Stimulated activated CD4-positive, alpha-beta T cell treated with anti-CD3 and anti-CD28 coated beads, Interleukin-1b, Interleukin-23, amount 100 ng/mL, for 24 hours (primary cell): ENCODE measurements around the gene WDHD1.
"Not testable (repeated sequence)": the region's sequence is repeated elsewhere in the genome, so short reads cannot be mapped to it uniquely, and the experiment has no call there.

Experiments used
- DNase-seq, 4 experiments: peaks; one replicate each; pipeline ENCODE4 v3.0.0-alpha.2; 2020; ENCODE audit warnings: low read depth in 4 of 4, low spot score in 1 of 4

Gene WDHD1

GRCh38 chr14:55026793-55027561 is at the start of gene WDHD1, which contains the start of gene SOCS4:
Gene WDHD1 (minus strand): TSS chr14:55027099. CDS start chr14:55026787, 312 bp downstream.
Gene SOCS4 (plus strand): TSS chr14:55027236. CDS start chr14:55043042, 15,806 bp downstream.
- DNase-seq, result peak; percentile 91 to 98 (median 96)

DNA sequence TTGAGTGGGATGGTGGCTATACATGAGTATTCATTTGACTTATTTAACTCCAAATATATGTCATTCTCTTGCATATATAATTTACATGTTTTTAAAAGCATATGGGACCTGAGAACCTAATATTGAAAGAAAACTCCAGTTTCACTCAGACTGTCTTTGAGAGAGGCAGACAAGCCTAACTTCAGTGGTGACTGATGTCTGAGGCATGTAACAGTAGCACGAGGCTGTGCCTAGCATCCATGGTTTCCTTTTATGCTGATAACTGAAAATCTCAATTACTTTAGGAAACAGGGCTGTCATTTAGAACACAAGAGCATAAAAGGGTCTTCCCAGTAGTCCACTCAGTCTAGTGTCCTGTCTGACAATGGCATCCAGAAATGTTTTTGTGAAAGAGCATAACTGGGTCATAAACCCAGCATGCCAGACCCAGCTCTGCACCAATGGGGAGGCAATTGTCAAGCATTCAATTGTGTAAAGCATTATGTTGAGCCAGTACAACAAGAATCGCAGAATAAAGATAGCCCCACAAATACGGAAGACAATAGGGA is 48.8 kb upstream of the WDHD1 start:
- DNase-seq, result no peak

DNA sequence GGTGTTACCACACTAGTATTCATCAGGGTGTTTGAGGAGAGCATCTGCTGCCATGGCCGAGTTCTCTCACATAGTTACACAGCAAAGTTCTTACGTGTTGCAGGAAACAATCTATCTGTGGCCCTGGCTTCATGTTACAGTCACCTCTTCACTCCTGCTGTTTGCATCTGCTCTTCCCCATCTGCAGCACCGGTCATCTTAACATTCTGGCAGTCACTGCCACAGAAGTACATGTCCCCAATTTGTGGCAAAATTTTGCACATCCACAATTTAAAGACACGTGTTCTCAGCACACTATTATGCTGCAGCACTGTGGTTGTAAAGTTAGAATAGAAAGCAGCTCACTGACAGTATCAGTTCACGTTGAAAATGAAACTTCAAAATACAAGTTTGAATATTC is 47.8 kb upstream of the WDHD1 start:
- DNase-seq, result no peak

DNA sequence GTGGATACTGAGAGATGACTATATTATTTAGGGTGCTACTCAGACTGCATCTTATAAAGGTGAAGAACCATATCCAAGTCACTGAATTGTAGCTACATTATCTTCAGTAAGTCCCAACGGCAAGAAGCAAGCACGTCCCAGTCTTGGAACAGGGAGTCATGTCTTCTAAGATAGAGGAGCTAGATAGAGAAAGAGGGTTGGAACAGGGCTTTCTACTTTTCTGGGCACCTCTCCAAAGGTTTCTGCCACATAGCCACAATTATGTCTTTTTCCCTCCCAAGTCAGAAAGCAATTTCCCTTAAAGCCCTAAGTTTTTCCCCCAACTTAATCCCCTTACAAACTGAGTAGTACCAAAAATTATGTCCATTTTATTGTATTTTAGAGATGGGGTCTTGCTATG is 47.0 kb upstream of the WDHD1 start:
- DNase-seq, result no peak

DNA sequence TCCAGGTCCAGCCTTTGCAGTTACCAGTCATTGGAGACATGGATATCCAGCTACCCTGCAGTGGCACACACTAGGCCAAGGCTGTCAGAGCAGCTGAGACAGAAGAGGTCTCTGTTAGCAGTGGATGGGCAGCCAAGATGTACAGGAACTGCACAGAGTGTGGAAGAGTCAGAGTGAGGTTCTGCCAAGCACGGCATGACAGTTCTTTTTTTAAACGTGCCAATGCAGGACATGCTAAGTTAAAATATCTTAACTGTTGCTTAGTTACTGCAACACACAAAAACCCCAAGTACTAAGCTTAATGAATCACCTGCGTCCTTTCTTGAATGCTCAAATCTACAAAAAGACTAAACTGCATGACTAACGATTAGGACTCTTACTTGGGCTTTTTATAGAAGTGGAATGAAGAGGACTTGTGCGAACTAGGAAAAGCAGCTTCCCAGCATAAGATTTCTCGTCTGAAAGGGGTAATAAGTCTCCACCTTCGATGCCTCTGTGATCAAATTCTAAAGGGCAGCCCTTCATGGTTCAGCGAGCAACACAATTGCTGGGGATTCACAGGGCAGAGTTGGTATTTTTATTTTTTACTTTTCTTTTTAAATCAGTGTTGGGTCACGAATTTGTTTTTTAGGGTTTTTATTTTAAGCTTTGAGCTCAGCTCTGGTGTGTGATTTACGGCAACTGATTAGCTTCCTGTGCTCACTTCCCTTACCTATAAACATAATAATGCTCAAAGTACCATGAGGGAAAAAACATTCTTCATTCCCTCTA is 45.2 kb upstream of the WDHD1 start:
- DNase-seq, result no peak

GRCh38 chr14:55070981-55071411 is 44.1 kb upstream of the WDHD1 start:
- DNase-seq, result no peak

- DNase-seq, result no peak
These were observed 39.3 kb upstream of the WDHD1 start for GRCh38 chr14:55066223-55066622.

- no peak for DNase-seq
These were observed 38.5 kb upstream of the WDHD1 start for GRCh38 chr14:55065411-55065810.

- DNase-seq, result not testable (repeated sequence)
These were observed 38.0 kb upstream of the WDHD1 start for GRCh38 chr14:55064896-55065295.

- DNase-seq, result no peak
These were observed 35.8 kb upstream of the WDHD1 start for GRCh38 chr14:55062517-55063351.

DNA sequence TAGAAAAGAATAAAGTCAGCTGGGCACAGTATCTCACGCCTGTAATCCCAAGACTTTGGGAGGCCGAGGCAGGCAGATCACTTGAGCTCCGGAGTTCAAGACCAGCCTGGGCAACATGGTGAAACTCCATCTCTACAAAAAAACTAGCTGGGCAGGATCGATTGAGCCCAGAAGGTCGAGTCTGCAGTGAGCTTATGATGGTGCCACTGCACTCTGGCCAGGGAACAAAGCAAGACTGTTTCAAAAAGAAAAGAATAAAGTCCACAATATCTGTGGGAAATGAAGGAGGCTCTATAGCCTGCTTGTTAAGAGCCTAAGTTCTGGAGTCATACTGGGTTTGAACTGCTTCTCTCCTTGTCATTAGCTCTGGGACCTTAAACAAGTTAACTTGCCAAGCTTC is 32.4 kb upstream of the WDHD1 start:
- DNase-seq, result no peak

- DNase-seq, result no peak
These were observed 31.0 kb upstream of the WDHD1 start for GRCh38 chr14:55057919-55058318.

DNA sequence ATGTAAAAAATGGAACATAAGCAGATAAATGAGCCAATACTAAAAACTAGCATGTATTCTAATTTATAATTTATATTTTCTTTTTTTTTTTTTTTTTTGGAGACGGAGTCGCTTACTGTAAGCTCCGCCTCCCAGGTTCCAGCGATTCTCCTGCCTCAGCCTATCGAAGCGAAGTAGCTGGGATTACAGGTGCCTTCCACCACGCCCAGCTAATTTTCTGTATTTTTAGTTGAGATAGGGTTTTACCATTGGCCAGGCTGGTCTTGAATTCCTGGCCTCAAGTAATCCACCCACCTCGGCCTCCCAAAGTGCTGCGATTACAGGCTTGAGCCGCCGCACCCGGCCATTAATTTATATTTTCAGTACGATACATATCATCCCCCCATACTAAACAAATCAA is 27.2 kb upstream of the WDHD1 start:
- DNase-seq, result no peak

- DNase-seq, result no peak
These were observed 26.6 kb upstream of the WDHD1 start for GRCh38 chr14:55053500-55053899.

DNA sequence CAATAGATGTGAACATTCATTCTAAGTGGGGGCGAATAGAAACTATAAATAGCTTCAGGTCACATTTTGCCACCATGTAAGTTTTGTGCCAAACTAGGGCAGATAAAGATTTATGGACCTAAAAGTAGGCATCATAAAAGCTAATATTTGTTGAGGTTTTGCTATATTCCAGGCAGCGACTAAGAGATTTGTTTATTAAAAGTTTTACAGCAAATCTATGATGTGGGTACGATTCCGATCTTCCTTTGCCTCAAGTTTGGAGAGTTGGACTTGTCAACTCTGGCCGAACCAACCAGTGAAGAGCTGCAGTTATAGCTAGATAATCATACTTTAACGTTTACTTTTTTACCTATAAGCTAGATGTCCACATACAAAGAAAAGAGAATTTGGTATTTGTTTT is 26.1 kb upstream of the WDHD1 start:
- DNase-seq, result no peak

DNA sequence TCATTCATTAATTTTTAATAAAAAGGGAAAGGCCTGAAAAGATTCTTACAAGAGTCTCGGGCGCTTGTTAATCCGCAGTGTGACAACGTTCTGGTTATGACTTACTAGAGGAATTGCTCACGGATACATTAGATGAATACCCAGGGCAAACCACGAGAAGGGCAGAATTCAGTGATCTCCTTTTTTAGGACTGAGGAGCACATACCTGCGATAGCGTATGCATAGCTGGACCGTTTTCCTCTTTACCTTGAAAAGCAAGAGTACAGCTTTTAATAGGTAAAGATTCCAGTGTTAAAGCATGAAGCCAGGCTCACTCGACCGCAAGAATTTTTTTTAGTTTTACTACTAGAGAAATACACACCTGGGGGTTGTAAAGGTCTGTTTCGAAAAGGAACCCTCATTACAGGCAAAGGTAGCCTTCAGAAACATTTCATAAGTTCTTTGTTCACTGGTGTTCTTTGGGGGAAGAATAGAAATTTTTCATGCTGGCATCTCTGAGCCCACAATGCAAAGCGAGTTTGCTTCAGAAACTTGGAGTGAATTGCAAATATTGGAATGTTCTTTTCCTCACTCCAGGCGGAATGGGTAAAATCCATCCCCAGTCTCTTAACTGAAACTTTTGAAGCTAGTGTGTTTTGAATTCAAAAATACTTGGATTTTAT is 25.5 kb upstream of the WDHD1 start:
- DNase-seq, result no peak

DNA sequence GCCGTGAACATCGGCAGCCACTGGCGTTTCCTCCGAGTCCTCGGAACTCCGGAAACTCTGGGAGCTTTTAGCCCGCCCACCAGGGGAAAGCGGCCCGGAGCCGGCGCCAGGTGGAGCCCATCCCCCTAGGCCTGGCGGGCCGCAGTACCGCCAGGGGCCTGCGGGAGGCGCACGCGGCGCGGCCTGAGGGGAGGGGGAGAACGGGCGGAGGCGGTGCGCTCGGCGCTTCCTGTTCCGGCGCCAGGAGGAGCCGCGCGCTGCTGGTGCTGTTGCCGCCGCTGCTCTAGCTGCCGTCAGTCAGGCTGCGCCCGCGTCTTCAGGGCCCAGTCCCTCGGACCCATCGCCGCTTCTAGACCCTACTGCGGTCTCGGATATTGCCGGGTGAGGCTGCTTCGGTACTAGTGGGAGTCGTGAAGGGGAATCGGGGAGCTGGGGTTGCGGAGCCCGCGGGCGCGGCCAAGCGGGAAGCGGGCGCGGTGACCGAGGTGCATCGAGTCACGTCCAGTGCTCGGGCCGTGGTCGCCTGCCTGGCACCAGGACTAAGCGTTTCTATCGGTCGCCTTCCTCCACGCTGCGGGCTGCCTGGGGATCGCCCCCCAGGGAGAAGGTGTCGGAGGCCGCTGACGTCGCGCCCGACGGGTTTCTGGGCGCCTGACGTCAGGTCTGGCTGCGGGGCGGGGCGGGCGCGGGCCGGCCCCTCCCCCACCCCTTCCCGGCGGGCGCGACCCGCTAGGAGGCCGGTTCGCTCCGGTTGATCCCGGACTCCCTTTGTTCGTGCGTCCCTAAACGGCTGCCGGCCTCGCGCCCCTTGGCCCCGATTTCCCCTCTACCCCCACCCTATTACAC is 24.7 kb upstream of the WDHD1 start, which contains the start of gene MAPK1IP1L:
TSS of gene MAPK1IP1L (plus strand) at position 225 of the 846 bp plus-strand sequence. CDS start 10,037 bp downstream, outside the sequence.
- peak; percentile 67 to 84 (median 82) for DNase-seq

GRCh38 chr14:55051165-55051422 is 24.2 kb upstream of the WDHD1 start:
- DNase-seq, result no peak

- DNase-seq, result no peak
These were observed 22.1 kb upstream of the WDHD1 start for GRCh38 chr14:55048900-55049436.
